Cerebellar nuclear complex (tissue), 1 donor: Measurements from ENCODE around the gene TSPAN17.
"Not testable (repeated sequence)": the region's sequence is repeated elsewhere in the genome, so short reads cannot be mapped to it uniquely, and the experiment has no call there.

Experiments used
- DNase-seq, 2 experiments: peaks; one replicate each; lab custom pipeline; 2025; lab: John Stamatoyannopoulos, UW

The TSPAN17 gene

GRCh38 chr5:176680226-176680563 is 32.9 kb downstream of the TSPAN17 start:
- DNase-seq, result no peak

- DNase-seq, result no peak
Measured at GRCh38 chr5:176682016-176682531, 34.8 kb downstream of the TSPAN17 start.

GRCh38 chr5:176685010-176685409 is 37.7 kb downstream of the TSPAN17 start:
- DNase-seq, result no peak

GRCh38 chr5:176687247-176687646 is 40.0 kb downstream of the TSPAN17 start:
- no peak for DNase-seq

- DNase-seq, result no peak
Measured at GRCh38 chr5:176687881-176688280, 40.6 kb downstream of the TSPAN17 start.

- no peak for DNase-seq
Measured at GRCh38 chr5:176690911-176691310, 43.6 kb downstream of the TSPAN17 start.

- no peak for DNase-seq
Measured at GRCh38 chr5:176691524-176691923, 44.2 kb downstream of the TSPAN17 start.

- no peak for DNase-seq
Measured at GRCh38 chr5:176692326-176692725, 45.0 kb downstream of the TSPAN17 start.

- no peak for DNase-seq
Measured at GRCh38 chr5:176692839-176693476, 45.7 kb downstream of the TSPAN17 start.

- no peak for DNase-seq
Measured at GRCh38 chr5:176693477-176693851, 46.2 kb downstream of the TSPAN17 start.

- no peak for DNase-seq
Measured at GRCh38 chr5:176694146-176694545, 46.9 kb downstream of the TSPAN17 start.

- DNase-seq, result no peak
Measured at GRCh38 chr5:176694631-176695030, 47.3 kb downstream of the TSPAN17 start.

GRCh38 chr5:176695073-176695472 is 47.8 kb downstream of the TSPAN17 start:
- no peak for DNase-seq

- no peak for DNase-seq
Measured at GRCh38 chr5:176697267-176697933, 50.1 kb downstream of the TSPAN17 start.

- DNase-seq, result no peak
Measured at GRCh38 chr5:176697934-176698538, 50.8 kb downstream of the TSPAN17 start.

GRCh38 chr5:176699446-176699845 is 52.2 kb downstream of the TSPAN17 start:
- DNase-seq, result not testable (repeated sequence)

- DNase-seq, result no peak
Measured at GRCh38 chr5:176700239-176700847, 53.1 kb downstream of the TSPAN17 start.

- no peak for DNase-seq
Measured at GRCh38 chr5:176702671-176703641, 55.7 kb downstream of the TSPAN17 start.

GRCh38 chr5:176703857-176704256 is 56.6 kb downstream of the TSPAN17 start:
- no peak for DNase-seq

GRCh38 chr5:176704355-176704754 is 57.1 kb downstream of the TSPAN17 start:
- no peak for DNase-seq

- no peak for DNase-seq
Measured at GRCh38 chr5:176704817-176705216, 57.5 kb downstream of the TSPAN17 start.
